RWPE2 (cell line): ENCODE data around the gene SYNM.

Experiments used
- ATAC-seq: fragments of 200-7000 bp; cut with Tn5 transposase; 3 replicates; pipeline ENCODE4 v1.9.1; 2021; ENCODE audit warnings: low read depth
- DNase-seq: peaks from one replicate; pipeline ENCODE4 v3.0.0-alpha.2; 2020; ENCODE audit warnings: low spot score
- H3K27ac ChIP-seq: fragments of 450-650 bp; 2 replicates; pipeline ENCODE4 v1.5.1; 2017; ENCODE audit warnings: mild to moderate bottlenecking; ENCODE audit not compliant: poor library complexity, severe bottlenecking
- H3K27me3 ChIP-seq: fragments of 250-450 bp; sonication (Bioruptor Pico); 2 replicates; pipeline ENCODE4 v1.5.1; 2021; ENCODE audit warnings: mild to moderate bottlenecking, moderate library complexity; ENCODE audit not compliant: insufficient read depth, poor library complexity, severe bottlenecking
- H3K36me3 ChIP-seq: fragments of 250-450 bp; sonication (Bioruptor Pico); 2 replicates; pipeline ENCODE4 v1.5.1; 2020; ENCODE audit warnings: low read depth, mild to moderate bottlenecking, moderate library complexity
- H3K4me1 ChIP-seq: fragments of 250-450 bp; sonication (Bioruptor Pico); 2 replicates; pipeline ENCODE4 v1.5.1; 2021; ENCODE audit warnings: mild to moderate bottlenecking, moderate library complexity; ENCODE audit not compliant: insufficient read depth, poor library complexity, severe bottlenecking
- H3K4me3 ChIP-seq: fragments of 250-450 bp; sonication (Bioruptor Pico); 2 replicates; pipeline ENCODE4 v1.5.1; 2021; ENCODE audit warnings: mild to moderate bottlenecking, moderate library complexity; ENCODE audit not compliant: severe bottlenecking
- H3K9me3 ChIP-seq: fragments of 250-450 bp; sonication (Bioruptor Pico); 2 replicates; pipeline ENCODE4 v1.5.1; 2021; ENCODE audit warnings: mild to moderate bottlenecking, moderate library complexity; ENCODE audit not compliant: severe bottlenecking
- CTCF ChIP-seq: fragments of 450-650 bp; IDR thresholded peaks from one replicate; pipeline ENCODE4 v1.5.1; 2017; ENCODE audit warnings: mild to moderate bottlenecking, moderate library complexity; ENCODE audit not compliant: poor library complexity, severe bottlenecking

The SYNM gene

GRCh38 chr15:99143655-99144610 lies 39.1 kb downstream of the SYNM start:
- Histone ChIP-seq H3K4me1 (no peaks in the 10 kb centered on the region), H3K27me3 (no peaks in the 10 kb centered on the region), H3K27ac (no peak overlapping the region), H3K36me3 (no peaks in the 10 kb centered on the region), H3K9me3 (no peaks in the 10 kb centered on the region), H3K4me3 (no peak overlapping the region)
- DNase-seq = no peak
- peak; percentile 43; the same call in 2 of the 3 replicates for ATAC-seq
- no peak for TF ChIP-seq CTCF

GRCh38 chr15:99145005-99145404 lies 40.1 kb downstream of the SYNM start:
- DNase-seq = no peak
- no peak overlapping the region for H3K4me3 ChIP-seq
- TF ChIP-seq CTCF = no peak
- no peak overlapping the region for H3K27ac ChIP-seq
- ATAC-seq = no peak
- H3K9me3 ChIP-seq = no peaks in the 10 kb centered on the region
- H3K4me1 ChIP-seq = no peaks in the 10 kb centered on the region
- H3K36me3 ChIP-seq = no peaks in the 10 kb centered on the region
- no peaks in the 10 kb centered on the region for H3K27me3 ChIP-seq

- Histone ChIP-seq H3K9me3 (no peaks in the 10 kb centered on the region), H3K4me1 (no peaks in the 10 kb centered on the region), H3K36me3 (no peaks in the 10 kb centered on the region), H3K27ac (no peak overlapping the region), H3K27me3 (no peaks in the 10 kb centered on the region), H3K4me3 (no peak overlapping the region)
- DNase-seq (no peak), ATAC-seq (no peak)
- TF ChIP-seq CTCF = no peak
Measured at GRCh38 chr15:99145778-99146177, 40.9 kb downstream of the SYNM start.

- no peaks in the 10 kb centered on the region for H3K36me3 ChIP-seq
- no peak overlapping the region for H3K27ac ChIP-seq
- DNase-seq = no peak
- TF ChIP-seq CTCF = no peak
- no peak overlapping the region for H3K4me3 ChIP-seq
- no peaks in the 10 kb centered on the region for H3K27me3 ChIP-seq
- no peak for ATAC-seq
- H3K9me3 ChIP-seq = no peaks in the 10 kb centered on the region
- no peaks in the 10 kb centered on the region for H3K4me1 ChIP-seq
Measured at GRCh38 chr15:99146661-99147060, 41.8 kb downstream of the SYNM start.

GRCh38 chr15:99148851-99149276 lies 44.0 kb downstream of the SYNM start:
- ATAC-seq = no peak
- no peak for TF ChIP-seq CTCF
- H3K4me1 ChIP-seq = no peaks in the 10 kb centered on the region

More at GRCh38 chr15:99148851-99149276, 44.0 kb downstream of the SYNM start:
- Histone ChIP-seq H3K27ac (no peak overlapping the region), H3K4me3 (no peak overlapping the region), H3K36me3 (peaks cover 10% of the 10 kb centered on the region), H3K27me3 (no peaks in the 10 kb centered on the region), H3K9me3 (no peaks in the 10 kb centered on the region)
- DNase-seq = peak; percentile 56
